Measurements from ENCODE around the gene BCDIN3D. TPM values are rescaled to one million over a fixed set of nuclear protein-coding genes. Genes with fewer than 3 reads are reported as not detected.
A peak's percentile ranks its signal among the peaks of the same experiment; 100 is the strongest.

The BCDIN3D gene
- total RNA-seq, 1 experiment from 2014 or later: 1.6 TPM

- no peaks in the 10 kb centered on the region for H3K36me3 Mint-ChIP-seq
- no peak for TF ChIP-seq NR1H2 (CRISPR knock-in tag; IDR thresholded peaks at IDR 0.05)
- no peak for TF ChIP-seq CTCF (IDR thresholded peaks at IDR 0.05)
- 0 out of 2 replicates have a peak, but pooled peaks have one; percentile 25 for TF ChIP-seq ZNF281 (CRISPR knock-in tag; IDR thresholded peaks at IDR 0.05)
- TF ChIP-seq ERG (CRISPR knock-in tag; IDR thresholded peaks at IDR 0.05): no peak
- no peak for TF ChIP-seq ZNF512 (CRISPR knock-in tag; IDR thresholded peaks at IDR 0.05; ENCODE audit: borderline replicate concordance)
- TF ChIP-seq MAX (CRISPR knock-in tag; IDR thresholded peaks at IDR 0.05): peak; percentile 69
- peak; percentile 77; the same call in 1 of the 2 replicates for TF ChIP-seq ETV6 (CRISPR knock-in tag; IDR thresholded peaks at IDR 0.05)
- TF ChIP-seq ZNF219 (CRISPR knock-in tag; IDR thresholded peaks at IDR 0.05; ENCODE audit: borderline replicate concordance): 0 out of 2 replicates have a peak, but pooled peaks have one; percentile 48
- peak; percentile 61; the same call in 1 of the 2 replicates for TF ChIP-seq E2F5 (CRISPR knock-in tag; IDR thresholded peaks at IDR 0.05)
- TF ChIP-seq SP1 (CRISPR knock-in tag; conservative IDR thresholded peaks at IDR 0.05): peak; percentile 60; the same call in 1 of the 2 replicates
- peak within 1 kb of the TSS; percentile 93 for H3K4me3 Mint-ChIP-seq
- peak within 1 kb of the TSS; percentile 100 for H3K27ac Mint-ChIP-seq
- ChIA-PET CTCF (interaction anchor here (0.6 to 4.8 kb wide), 19 partner anchors 10 to 531 kb away, joined by 3 to 33 read pairs (median 5); partner anchors contain the start of genes BCDIN3D, RACGAP1 and TMBIM6), POLR2A (interaction anchor here (0.5 to 1.4 kb wide), 15 partner anchors 11 to 1229 kb away, joined by 3 to 7 read pairs (median 3); partner anchors contain the start of gene TMBIM6)
- H3K4me1 Mint-ChIP-seq: peaks cover 33% of the 10 kb centered on the region
- no peaks in the 10 kb centered on the region; the same call in 1 of the 2 replicates for H3K27me3 Mint-ChIP-seq (ENCODE audit: low read depth)
- no peaks in the 10 kb centered on the region for H3K9me3 Mint-ChIP-seq
- DNase-seq (ENCODE audit: low spot score): peak; percentile 97
- peak; percentile 89 for ATAC-seq
These were observed 14.5 kb downstream of the BCDIN3D start, which contains the start of gene NCKAP5L for GRCh38 chr12:49828133-49829091. Gene NCKAP5L (minus strand): TSS chr12:49828413. CDS start chr12:49804044, 24,369 bp downstream.

- POLR2A ChIA-PET: interaction anchor here (0.5 to 1.4 kb wide), 13 partner anchors 11 to 1229 kb away, joined by 3 to 6 read pairs (median 3); partner anchors contain the start of gene TMBIM6
- Mint-ChIP-seq H3K4me3 (peak overlapping the region; percentile 93), H3K36me3 (peaks cover 4% of the 10 kb centered on the region), H3K9me3 (no peaks in the 10 kb centered on the region), H3K4me1 (peaks cover 33% of the 10 kb centered on the region), H3K27me3 (ENCODE audit: low read depth) (no peaks in the 10 kb centered on the region; the same call in 1 of the 2 replicates), H3K27ac (peak overlapping the region; percentile 74; the same call in 1 of the 2 replicates)
- CTCF ChIA-PET: interaction anchor here (0.6 to 4.8 kb wide), 17 partner anchors 10 to 243 kb away, joined by 3 to 33 read pairs (median 5); partner anchors contain the start of genes BCDIN3D, RACGAP1 and TMBIM6
- ATAC-seq (peak; percentile 38), DNase-seq (ENCODE audit: low spot score) (peak; percentile 78)
- TF ChIP-seq RELA (CRISPR knock-in tag; IDR thresholded peaks at IDR 0.05; ENCODE audit: borderline replicate concordance): no peak
- 0 out of 2 replicates have a peak, but pooled peaks have one; percentile 58 for TF ChIP-seq ARID4B (CRISPR knock-in tag; IDR thresholded peaks at IDR 0.05; ENCODE audit: borderline replicate concordance)
- TF ChIP-seq ZNF281 (CRISPR knock-in tag; IDR thresholded peaks at IDR 0.05): 0 out of 2 replicates have a peak, but pooled peaks have one; percentile 51
These were observed 15.4 kb downstream of the BCDIN3D start for GRCh38 chr12:49827401-49828099.

Data from WTC11 (cell line).